GM18498 (cell line): Measurements from ENCODE around the gene NTN5.

ENCODE experiments used
- ATAC-seq: cut with Tn5 transposase; IDR thresholded peaks from one replicate; pipeline ENCODE4 v1.9.1; 2021; ENCODE audit warnings: mild to moderate bottlenecking, moderate library complexity; ENCODE audit not compliant: unreplicated experiment

The NTN5 gene

GRCh38 chr19:48646001-48646721 lies 26.7 kb downstream of the NTN5 start, which contains the start of gene CA11:
TSS of gene CA11 (minus strand) at chr19:48646187. CDS start at chr19:48645632, 555 bp downstream.
- ATAC-seq: peak; percentile 76

GRCh38 chr19:48645620-48646000 lies 27.2 kb downstream of the NTN5 start:
- no peak for ATAC-seq

DNA sequence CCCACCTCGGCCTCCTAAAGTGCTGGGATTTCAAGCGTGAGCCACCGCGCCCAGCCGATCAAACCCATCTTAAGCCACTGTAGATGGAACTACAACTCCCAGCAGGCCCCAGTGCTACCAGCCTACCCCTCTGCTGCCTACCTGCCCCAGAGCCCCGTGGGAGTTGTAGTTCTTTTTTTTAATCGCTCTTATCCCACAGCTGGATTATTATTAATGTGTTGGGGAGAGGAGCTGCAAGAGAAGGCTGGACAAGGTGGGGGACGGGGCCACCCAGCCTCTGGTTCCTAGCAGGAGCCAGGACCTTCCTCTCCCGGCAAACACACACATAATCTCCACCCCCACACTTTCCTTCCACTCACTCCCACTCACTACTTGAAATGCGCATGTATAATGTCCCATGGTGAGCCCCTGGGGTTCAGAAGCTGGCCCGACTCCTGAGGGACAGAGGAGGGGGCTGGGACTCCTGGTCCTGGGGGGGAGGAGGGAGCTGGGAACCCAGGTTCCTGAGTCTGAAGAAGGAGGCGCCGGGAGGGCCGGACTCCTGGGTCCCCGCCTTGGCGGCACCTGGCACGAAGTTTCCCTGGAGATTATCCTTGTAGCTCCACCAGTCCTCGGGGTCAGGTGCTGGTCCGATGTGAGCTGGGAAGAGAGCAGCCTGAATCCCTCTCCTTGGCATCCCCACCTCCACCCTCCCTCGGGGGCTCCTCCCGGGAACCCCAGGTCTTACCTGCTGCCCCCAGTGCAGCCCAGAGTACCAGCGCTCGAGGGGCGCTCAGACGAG lies 27.8 kb downstream of the NTN5 start:
- ATAC-seq: no peak

- ATAC-seq: no peak
These were observed 28.5 kb downstream of the NTN5 start for GRCh38 chr19:48644355-48644754.

- ATAC-seq: no peak
These were observed 30.0 kb downstream of the NTN5 start for GRCh38 chr19:48642862-48643261.

DNA sequence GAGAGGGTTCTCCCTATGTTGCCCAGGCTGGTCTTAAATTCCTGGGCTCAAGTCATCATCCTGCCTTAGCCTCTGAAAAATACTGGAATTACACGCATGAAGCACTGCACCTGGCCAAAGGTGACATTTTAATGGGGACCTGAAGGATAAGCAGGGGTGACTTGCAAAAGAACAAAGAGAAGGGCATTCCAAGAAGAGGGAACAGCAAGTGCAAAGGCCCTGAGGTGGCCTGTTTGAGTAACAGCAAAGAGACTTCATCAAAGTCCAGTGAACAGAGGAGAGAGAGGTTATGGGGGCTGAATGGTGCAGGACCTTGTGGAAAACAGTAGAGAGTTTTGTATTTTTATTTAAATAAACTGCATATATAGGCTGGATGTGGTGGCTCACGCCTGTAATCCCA lies 31.0 kb downstream of the NTN5 start:
- ATAC-seq: no peak

GRCh38 chr19:48639483-48640375 lies 33.1 kb downstream of the NTN5 start:
- ATAC-seq: no peak

- ATAC-seq: no peak
These were observed 33.9 kb downstream of the NTN5 start for GRCh38 chr19:48638831-48639381.

- peak; percentile 13 for ATAC-seq
These were observed 34.6 kb downstream of the NTN5 start for GRCh38 chr19:48637948-48638830.

- peak; percentile 76 for ATAC-seq
These were observed 35.3 kb downstream of the NTN5 start for GRCh38 chr19:48637449-48637947.

- peak; percentile 0 for ATAC-seq
These were observed 35.9 kb downstream of the NTN5 start, which contains the start of gene DBP for GRCh38 chr19:48636859-48637448. TSS of gene DBP (minus strand) at chr19:48637379. CDS start at chr19:48636994, 385 bp downstream.

- ATAC-seq: no peak
These were observed 36.6 kb downstream of the NTN5 start for GRCh38 chr19:48635966-48636858.

GRCh38 chr19:48635263-48635965 lies 37.4 kb downstream of the NTN5 start:
- no peak for ATAC-seq

GRCh38 chr19:48634424-48635262 lies 38.2 kb downstream of the NTN5 start:
- ATAC-seq: peak; percentile 25

- ATAC-seq: no peak
These were observed 38.8 kb downstream of the NTN5 start for GRCh38 chr19:48634036-48634342.

- ATAC-seq: no peak
These were observed 39.4 kb downstream of the NTN5 start for GRCh38 chr19:48633148-48634035.
